IMR-90 (cell line): ENCODE measurements around the gene RFT1. TPM values are rescaled to one million over a fixed set of nuclear protein-coding genes. Genes with fewer than 3 reads are reported as not detected.

Experiments used
- ATAC-seq: fragments of 200-7000 bp; cut with Tn5 transposase; 2 replicates; pipeline ENCODE4 v1.9.1; 2020; ENCODE audit warnings: low read depth, mild to moderate bottlenecking, moderate library complexity
- BruUV-seq: library from RNA; stranded (reverse); fragments of 400-500 nt; replicated peaks from 2 replicates; lab custom pipeline; 2021; lab: Mats Ljungman, UMichigan
- CTCF ChIA-PET: fragments of 300-600 bp; formaldehyde crosslinking; extraction: SDS; loops from one replicate; lab custom pipeline; 2021; ENCODE audit warnings: antibody characterized with exemption; lab: Yijun Ruan, JAX
- POLR2A ChIA-PET: fragments of 300-600 bp; sonication (Branson Sonifier 250); formaldehyde crosslinking; loops from one replicate; lab custom pipeline; 2022; ENCODE audit warnings: antibody characterized with exemption; ENCODE audit not compliant: unreplicated experiment; lab: Charles Lee
- DNase-seq: peaks from one replicate; pipeline ENCODE4 v3.0.0; 2013
- H2AFZ ChIP-seq: replicated peaks from 2 replicates; pipeline ENCODE3; 2013; ENCODE audit warnings: low read length, mild to moderate bottlenecking; ENCODE audit not compliant: poor library complexity
- H2AK5ac ChIP-seq: 2 replicates; pipeline ENCODE4 v1.6.1; 2013; ENCODE audit warnings: low read depth, low read length, inconsistent platforms
- H2AK9ac ChIP-seq: replicated peaks from 2 replicates; pipeline ENCODE3; 2013; ENCODE audit warnings: mild to moderate bottlenecking, low read depth, low read length, moderate library complexity; ENCODE audit not compliant: poor library complexity
- H2BK120ac ChIP-seq: 2 replicates; pipeline ENCODE4 v1.6.1; 2013; ENCODE audit warnings: low read depth, low read length, inconsistent platforms
- H2BK15ac ChIP-seq: 3 replicates; pipeline ENCODE4 v1.6.1; 2013; ENCODE audit warnings: low read depth, low read length, inconsistent platforms
- H2BK20ac ChIP-seq: 2 replicates; pipeline ENCODE4 v1.6.1; 2013; ENCODE audit warnings: low read depth, mild to moderate bottlenecking, inconsistent platforms, low read length, moderate library complexity
- H2BK5ac ChIP-seq: 2 replicates; pipeline ENCODE4 v1.6.1; 2013; ENCODE audit warnings: mild to moderate bottlenecking, low read depth, low read length, inconsistent platforms; ENCODE audit not compliant: poor library complexity, severe bottlenecking
- H3K14ac ChIP-seq: replicated peaks from 2 replicates; pipeline ENCODE4 v1.6.1; 2013; ENCODE audit warnings: low read depth, low read length, inconsistent platforms
- H3K18ac ChIP-seq: 2 replicates; pipeline ENCODE4 v1.6.1; 2013; ENCODE audit warnings: low read depth, low read length, control low read depth
- H3K23ac ChIP-seq: 2 replicates; pipeline ENCODE4 v1.6.1; 2013; ENCODE audit warnings: low read depth, low read length, inconsistent platforms
- H3K27ac ChIP-seq: 2 replicates; pipeline ENCODE4 v1.5.1; 2013; ENCODE audit warnings: mild to moderate bottlenecking, control low read depth, low read length; ENCODE audit not compliant: insufficient read depth
- H3K27me3 ChIP-seq: 2 replicates; pipeline ENCODE4 v1.6.1; 2013; ENCODE audit warnings: low read length; ENCODE audit not compliant: control insufficient read depth, insufficient read depth
- H3K36me3 ChIP-seq: 2 replicates; pipeline ENCODE4 v1.6.1; 2013; ENCODE audit warnings: low read length, mixed read lengths; ENCODE audit not compliant: control insufficient read depth, insufficient read depth
- H3K4ac ChIP-seq: 2 replicates; pipeline ENCODE4 v1.6.1; 2013; ENCODE audit warnings: low read depth, low read length, inconsistent platforms
- H3K4me1 ChIP-seq: 2 replicates; pipeline ENCODE4 v1.6.1; 2013; ENCODE audit warnings: low read length, mixed read lengths; ENCODE audit not compliant: control insufficient read depth, insufficient read depth
- H3K4me2 ChIP-seq: 2 replicates; pipeline ENCODE4 v1.6.1; 2013; ENCODE audit warnings: low read depth, mild to moderate bottlenecking, control low read depth, low read length, moderate library complexity
- H3K4me3 ChIP-seq: 2 replicates; pipeline ENCODE4 v1.5.1; 2013; ENCODE audit warnings: low read depth, mild to moderate bottlenecking, control low read depth, low read length, moderate library complexity; ENCODE audit not compliant: insufficient read depth
- H3K56ac ChIP-seq: 2 replicates; pipeline ENCODE4 v1.6.1; 2013; ENCODE audit warnings: low read length, inconsistent platforms; ENCODE audit not compliant: insufficient read depth; ENCODE audit errors: extremely low read depth
- H3K79me1 ChIP-seq, 2 experiments: 2 replicates each; pipeline ENCODE4 v1.6.1; 2013; ENCODE audit warnings: low read length in 2 of 2, inconsistent platforms in 1 of 2, low read depth in 1 of 2
- H3K9ac ChIP-seq: 2 replicates; pipeline ENCODE4 v1.6.1; 2013; ENCODE audit warnings: low read depth, low read length, control low read depth
- H3K9me1 ChIP-seq: 2 replicates; pipeline ENCODE4 v1.6.1; 2013; ENCODE audit warnings: low read length, inconsistent platforms; ENCODE audit not compliant: insufficient read depth
- H3K9me3 ChIP-seq: 2 replicates; pipeline ENCODE4 v1.6.1; 2013; ENCODE audit warnings: low read length; ENCODE audit not compliant: control insufficient read depth, insufficient read depth
- H4K20me1 ChIP-seq: 2 replicates; pipeline ENCODE4 v1.6.1; 2013; ENCODE audit warnings: low read length, inconsistent platforms; ENCODE audit not compliant: insufficient read depth
- H4K5ac ChIP-seq: 2 replicates; pipeline ENCODE4 v1.6.1; 2013; ENCODE audit warnings: mild to moderate bottlenecking, low read depth, low read length, control low read depth
- H4K8ac ChIP-seq, 2 experiments: 2 replicates each; pipeline ENCODE4 v1.6.1; 2013; ENCODE audit warnings: low read depth in 2 of 2, low read length in 2 of 2, control low read depth in 1 of 2, inconsistent platforms in 1 of 2
- H4K91ac ChIP-seq: 2 replicates; pipeline ENCODE4 v1.6.1; 2013; ENCODE audit warnings: low read depth, low read length, inconsistent platforms; ENCODE audit not compliant: insufficient read depth
- CEBPB ChIP-seq: IDR thresholded peaks from 2 replicates; pipeline ENCODE4 v1.6.1; 2012; ENCODE audit warnings: low read depth, low read length, improper control_type of control experiment
- CHD1 ChIP-seq: IDR thresholded peaks from 2 replicates; pipeline ENCODE4 v1.6.1; 2012; ENCODE audit warnings: low read depth, low read length, improper control_type of control experiment
- CTCF ChIP-seq: conservative IDR thresholded peaks from 2 replicates; pipeline ENCODE4 v1.5.1; 2012; ENCODE audit warnings: mild to moderate bottlenecking, low read depth, low read length, improper control_type of control experiment
- ELK1 ChIP-seq: fragments of 150-350 bp; IDR thresholded peaks from 2 replicates; pipeline ENCODE4 v1.6.1; 2016; ENCODE audit warnings: low read depth, mild to moderate bottlenecking, low read length, moderate library complexity, borderline replicate concordance
- MAZ ChIP-seq: IDR thresholded peaks from 2 replicates; pipeline ENCODE4 v1.6.1; 2012; ENCODE audit warnings: low read depth, mild to moderate bottlenecking, low read length, improper control_type of control experiment, moderate library complexity, borderline replicate concordance
- NFE2L2 ChIP-seq: fragments of 150-350 bp; IDR thresholded peaks from 2 replicates; pipeline ENCODE4 v1.6.1; 2016; ENCODE audit warnings: low read depth, mild to moderate bottlenecking, low read length
- RAD21 ChIP-seq: IDR thresholded peaks from 2 replicates; pipeline ENCODE4 v1.6.1; 2012; ENCODE audit warnings: low read length, improper control_type of control experiment
- RFX5 ChIP-seq: IDR thresholded peaks from 2 replicates; pipeline ENCODE4 v1.8.0; 2012; ENCODE audit warnings: low read depth, mild to moderate bottlenecking, low read length, moderate library complexity
- SMC3 ChIP-seq: fragments of 150-350 bp; IDR thresholded peaks from 2 replicates; pipeline ENCODE4 v1.6.1; 2016; ENCODE audit warnings: low read depth, mild to moderate bottlenecking, antibody characterized with exemption, low read length, moderate library complexity
- USF2 ChIP-seq: fragments of 150-350 bp; IDR thresholded peaks from 2 replicates; pipeline ENCODE4 v1.6.1; 2017; ENCODE audit warnings: mild to moderate bottlenecking, antibody characterized with exemption, low read length, low read depth
- WGBS, 2 experiments: methylation state at CpG; one replicate each; pipeline versions ENCODE4 v1.1.5 to v1.1.7; 2013; ENCODE audit warnings: missing lambda C conversion rate in 2 of 2; ENCODE audit not compliant: insufficient read length in 1 of 2; ENCODE audit errors: extremely low coverage in 2 of 2; 5-methylcytosine and 5-hydroxymethylcytosine counted together
- dilution Hi-C: fragments of 300-500 bp; cut with HindIII; formaldehyde crosslinking; loops from one replicate; pipeline ENCODE4 v1.14.3; 2018; ENCODE audit warnings: low sequenced_read_pairs; ENCODE audit not compliant: unreplicated experiment
- in situ Hi-C: fragments of 300-500 bp; cut with MboI; formaldehyde crosslinking; loops from 3 replicates; pipeline ENCODE4 v1.14.3; 2019; ENCODE audit warnings: low sequenced_read_pairs, inconsistent platforms, mixed read lengths
- intact Hi-C: fragments of 100-400 bp; cut with micrococcal nuclease; formaldehyde crosslinking; loops from 2 replicates; pipeline ENCODE4 v1.10.0; 2022
- polyA plus RNA-seq, 3 experiments: library from polyadenylated mRNA; depleted of rRNA; stranded (reverse); fragments of >200 nt; gene quantifications; 2 replicates each; pipeline ENCODE4 v1.2.3, GENCODE V29; 2012; ENCODE audit warnings: low replicate concordance in 1 of 3
- total RNA-seq: library from RNA; depleted of rRNA; stranded (reverse); fragments of >200 nt; gene quantifications from 2 replicates; pipeline ENCODE4 v1.2.3, GENCODE V29; 2012

RFT1 gene
- total and polyA plus RNA-seq, 2 of the 4 experiments (the other 2 are of a cell fraction) = 14.5 to 23.5 TPM

GRCh38 chr3:53160660-53161449, 30.6 kb upstream of the RFT1 start, which contains the start of gene PRKCD (continued):
- peak; percentile 82 for TF ChIP-seq MAZ
- peak; percentile 14; the same call in 1 of the 2 replicates for TF ChIP-seq SMC3
- no peak for TF ChIP-seq RFX5

- H2BK5ac ChIP-seq = no peak overlapping the region
- peaks cover 9% of the 10 kb centered on the region; the same call in 1 of the 2 replicates for H4K20me1 ChIP-seq
- no peak overlapping the region for H3K4ac ChIP-seq
- peak overlapping the region; percentile 51; the same call in 1 of the 2 replicates for H3K9ac ChIP-seq
- peak overlapping the region; percentile 48 for H2AK5ac ChIP-seq
- 37% methylated on average over 3 of the region's 4 CpGs; no CpG with 5 or more reads in 1 of the 2 experiments for WGBS, 2 experiments
- ATAC-seq = no peak
- H2AK9ac ChIP-seq = peak overlapping the region; percentile 86
- DNase-seq = no peak
- in situ Hi-C loops = no loop called here
- peak overlapping the region; percentile 99 for H3K4me3 ChIP-seq
- H3K36me3 ChIP-seq = no peaks in the 10 kb centered on the region
- CTCF ChIA-PET = interaction anchor here (0.9 kb wide), 1 partner anchor 13 kb away, joined by 3 read pairs; no protein-coding TSS in a partner anchor
- peak overlapping the region; percentile 33; the same call in 1 of the 2 replicates for H3K23ac ChIP-seq
- peaks cover 26% of the 10 kb centered on the region for H3K27me3 ChIP-seq
- no peak overlapping the region for H3K18ac ChIP-seq
- peaks cover 10 to 26% of the 10 kb centered on the region in 2 experiments; a peak in 3 of 4 replicates for H3K79me1 ChIP-seq
- no peak overlapping the region for H3K56ac ChIP-seq
- H3K9me3 ChIP-seq = no peaks in the 10 kb centered on the region
- H3K9me1 ChIP-seq = peaks cover 9% of the 10 kb centered on the region
- H3K14ac ChIP-seq = no peak overlapping the region
- no peak overlapping the region for H4K91ac ChIP-seq
- no peak overlapping the region for H4K5ac ChIP-seq
- peak overlapping the region; percentile 84 for H3K4me2 ChIP-seq
- H2BK120ac ChIP-seq = no peak overlapping the region
- dilution Hi-C loops = no loop called here
- no TSS peak for BruUV-seq
- no peak overlapping the region; the same call in 1 of the 2 replicates for H3K27ac ChIP-seq
- intact Hi-C loops = loop anchor here (2.0 kb wide), 1 partner anchor 37 kb away; no protein-coding TSS in a partner anchor
- peak overlapping the region; percentile 97 for H2AFZ ChIP-seq
- H2BK15ac ChIP-seq = no peak overlapping the region
- no peak overlapping the region for H4K8ac ChIP-seq
- peaks cover 21% of the 10 kb centered on the region; the same call in 1 of the 2 replicates for H3K4me1 ChIP-seq
- H2BK20ac ChIP-seq = no peak overlapping the region
- POLR2A ChIA-PET = no interaction called here
- TF ChIP-seq ELK1 = no peak
- no peak for TF ChIP-seq MAZ
- TF ChIP-seq SMC3 = no peak
- no peak for TF ChIP-seq CEBPB
- TF ChIP-seq NFE2L2 = no peak
- TF ChIP-seq CTCF = no peak
- TF ChIP-seq CHD1 = no peak
- TF ChIP-seq USF2 = no peak
- no peak for TF ChIP-seq RAD21
Observed at GRCh38 chr3:53160061-53160659, 29.9 kb upstream of the RFT1 start.
